ENCODE results near the gene IL18BP. TPM values are rescaled to one million over a fixed set of nuclear protein-coding genes. Genes with fewer than 3 reads are reported as not detected.
A peak's percentile ranks its signal among the peaks of the same experiment; 100 is the strongest.

The IL18BP gene
- total and polyA plus RNA-seq, 2 donors (not counting 3 experiments of a cell fraction or from before 2014, with no cell fraction given): 12.9 to 20.1 TPM

DNA sequence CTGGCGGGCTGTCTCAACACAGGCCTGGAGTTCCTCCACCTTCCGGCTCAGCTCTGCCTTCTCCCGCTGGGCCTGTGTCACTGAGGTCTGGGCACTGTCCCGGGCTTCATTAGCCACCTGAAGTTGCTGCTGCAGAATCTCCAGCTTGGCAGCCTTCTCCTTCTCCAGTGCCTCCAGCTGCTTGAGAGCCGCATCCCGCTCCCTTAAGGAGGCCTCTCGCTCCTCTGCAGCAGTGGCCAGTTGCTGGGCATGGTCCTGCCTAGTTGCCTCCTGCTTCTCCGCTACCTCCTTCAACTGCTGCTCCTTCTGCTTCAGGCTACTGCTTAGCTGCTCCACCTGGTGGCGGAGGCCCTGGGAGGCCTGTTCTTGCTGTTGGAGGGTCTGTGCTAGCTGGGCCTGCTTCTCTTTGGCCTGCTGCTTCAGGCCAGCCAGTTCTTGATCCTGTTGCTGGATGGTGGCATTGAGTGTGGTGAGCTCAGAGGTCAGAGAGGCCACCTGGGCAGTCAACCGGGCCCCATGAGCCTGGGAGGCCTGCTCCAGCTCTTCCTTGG, 16.9 kb downstream of the IL18BP start:
- dilution Hi-C loops (cut with MboI; ENCODE audit: extremely low pct_ligation_motif_present, low sequenced_read_pairs): no loop called here
- CTCF ChIA-PET: interaction anchor here (1.1 to 5.9 kb wide), 14 partner anchors 10 to 415 kb away, joined by 3 to 43 read pairs (median 6); partner anchors contain the start of genes RNF121 and XNDC1N
- FAIRE-seq: no peak

GRCh38 chr11:72018171-72018570, 19.5 kb downstream of the IL18BP start:
- dilution Hi-C loops (cut with MboI; ENCODE audit: extremely low pct_ligation_motif_present, low sequenced_read_pairs): no loop called here
- no peak for FAIRE-seq

More for the DNA sequence above, 16.9 kb downstream of the IL18BP start:
- H3K4me2 ChIP-seq (ENCODE audit: insufficient read depth, low read length): no peak overlapping the region
- no peak overlapping the region for H2AFZ ChIP-seq (ENCODE audit: low read depth, low read length)
- no peak overlapping the region for H3K27ac ChIP-seq (ENCODE audit: insufficient read depth, low read depth, low read length)
- BruUV-seq (replicated peaks): TSS peak; percentile 30
- H3K36me3 ChIP-seq (ENCODE audit: control insufficient read depth in 2 of 2, extremely low read depth in 1 of 2, insufficient read depth in 2 of 2, low read length in 2 of 2): peaks cover 47 to 97% of the 10 kb centered on the region in 2 experiments
- no peaks in the 10 kb centered on the region for H3K4me1 ChIP-seq (ENCODE audit: control insufficient read depth, extremely low read depth, insufficient read depth, low read length)
- H3K9me3 ChIP-seq (replicated peaks; ENCODE audit: control insufficient read depth, insufficient read depth, low read length): no peaks in the 10 kb centered on the region
- POLR2A ChIA-PET: interaction anchor here (0.7 kb wide), 1 partner anchor 9 kb away, joined by 3 read pairs; no protein-coding TSS in a partner anchor
- TF ChIP-seq, protein P1, sequence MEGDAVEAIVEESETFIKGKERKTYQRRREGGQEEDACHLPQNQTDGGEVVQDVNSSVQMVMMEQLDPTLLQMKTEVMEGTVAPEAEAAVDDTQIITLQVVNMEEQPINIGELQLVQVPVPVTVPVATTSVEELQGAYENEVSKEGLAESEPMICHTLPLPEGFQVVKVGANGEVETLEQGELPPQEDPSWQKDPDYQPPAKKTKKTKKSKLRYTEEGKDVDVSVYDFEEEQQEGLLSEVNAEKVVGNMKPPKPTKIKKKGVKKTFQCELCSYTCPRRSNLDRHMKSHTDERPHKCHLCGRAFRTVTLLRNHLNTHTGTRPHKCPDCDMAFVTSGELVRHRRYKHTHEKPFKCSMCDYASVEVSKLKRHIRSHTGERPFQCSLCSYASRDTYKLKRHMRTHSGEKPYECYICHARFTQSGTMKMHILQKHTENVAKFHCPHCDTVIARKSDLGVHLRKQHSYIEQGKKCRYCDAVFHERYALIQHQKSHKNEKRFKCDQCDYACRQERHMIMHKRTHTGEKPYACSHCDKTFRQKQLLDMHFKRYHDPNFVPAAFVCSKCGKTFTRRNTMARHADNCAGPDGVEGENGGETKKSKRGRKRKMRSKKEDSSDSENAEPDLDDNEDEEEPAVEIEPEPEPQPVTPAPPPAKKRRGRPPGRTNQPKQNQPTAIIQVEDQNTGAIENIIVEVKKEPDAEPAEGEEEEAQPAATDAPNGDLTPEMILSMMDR (IDR thresholded peaks at IDR 0.05; ENCODE audit: extremely low read depth in 1 of 2, insufficient read depth in 1 of 2, low read depth in 1 of 2, low read length in 2 of 2): peak; percentile 24 to 57
- TF ChIP-seq POLR2A (IDR thresholded peaks at IDR 0.05; ENCODE audit: low read depth, low read length): no peak
- H3K79me2 ChIP-seq (ENCODE audit: control insufficient read depth, insufficient read depth, low read length): no peaks in the 10 kb centered on the region
- no peak for DNase-seq (ENCODE audit: low read depth, low spot score)
- intact Hi-C loops (cut with micrococcal nuclease): loop anchor here (5.0 kb wide), 1 partner anchor 153 kb away; no protein-coding TSS in a partner anchor
- no peak overlapping the region for H3K4me3 ChIP-seq (replicated peaks in 1 of 3; ENCODE audit: insufficient read depth in 1 of 3, low read depth in 1 of 3, low read length in 3 of 3)
- H4K20me1 ChIP-seq (replicated peaks; ENCODE audit: control insufficient read depth, extremely low read depth, insufficient read depth, low read length): no peaks in the 10 kb centered on the region
- H3K9me1 ChIP-seq (replicated peaks; ENCODE audit: control insufficient read depth, extremely low read depth, insufficient read depth, low read length): no peaks in the 10 kb centered on the region
- H3K9ac ChIP-seq (replicated peaks; ENCODE audit: extremely low read depth, insufficient read depth, low read length): no peak overlapping the region
- H3K27me3 ChIP-seq (ENCODE audit: control insufficient read depth in 2 of 2, insufficient read depth in 2 of 2, low read length in 2 of 2): no peaks in the 10 kb centered on the region

More at GRCh38 chr11:72018171-72018570, 19.5 kb downstream of the IL18BP start:
- Histone ChIP-seq H3K4me2 (ENCODE audit: insufficient read depth, low read length) (no peak overlapping the region), H4K20me1 (replicated peaks; ENCODE audit: control insufficient read depth, extremely low read depth, insufficient read depth, low read length) (peaks cover 4% of the 10 kb centered on the region), H3K27me3 (ENCODE audit: control insufficient read depth in 2 of 2, insufficient read depth in 2 of 2, low read length in 2 of 2) (no peaks in the 10 kb centered on the region), H3K36me3 (ENCODE audit: control insufficient read depth in 2 of 2, extremely low read depth in 1 of 2, insufficient read depth in 2 of 2, low read length in 2 of 2) (peaks cover 56 to 91% of the 10 kb centered on the region in 2 experiments), H2AFZ (ENCODE audit: low read depth, low read length) (no peak overlapping the region), H3K9me3 (replicated peaks; ENCODE audit: control insufficient read depth, insufficient read depth, low read length) (no peaks in the 10 kb centered on the region), H3K4me3 (replicated peaks in 1 of 3; ENCODE audit: insufficient read depth in 1 of 3, low read depth in 1 of 3, low read length in 3 of 3) (no peak overlapping the region), H3K9me1 (replicated peaks; ENCODE audit: control insufficient read depth, extremely low read depth, insufficient read depth, low read length) (no peaks in the 10 kb centered on the region), H3K27ac (ENCODE audit: insufficient read depth, low read depth, low read length) (no peak overlapping the region), H3K79me2 (ENCODE audit: control insufficient read depth, insufficient read depth, low read length) (no peaks in the 10 kb centered on the region), H3K9ac (replicated peaks; ENCODE audit: extremely low read depth, insufficient read depth, low read length) (no peak overlapping the region), H3K4me1 (ENCODE audit: control insufficient read depth, extremely low read depth, insufficient read depth, low read length) (no peaks in the 10 kb centered on the region)
- ChIA-PET CTCF (interaction anchor here (1.0 to 5.4 kb wide), 5 partner anchors 12 to 453 kb away, joined by 3 to 38 read pairs (median 4); no protein-coding TSS in a partner anchor), POLR2A (no interaction called here)
- DNase-seq (ENCODE audit: low read depth, low spot score): no peak
- TF ChIP-seq, protein P1 (IDR thresholded peaks at IDR 0.05; ENCODE audit: extremely low read depth in 1 of 2, insufficient read depth in 1 of 2, low read depth in 1 of 2, low read length in 2 of 2): no peak
- intact Hi-C loops (cut with micrococcal nuclease): loop anchor here (5.0 kb wide), 1 partner anchor 156 kb away; no protein-coding TSS in a partner anchor
- no TSS peak for BruUV-seq (replicated peaks)
